Neural progenitor cell (in vitro differentiated cells): Measurements from ENCODE around the gene SEPTIN2. TPM values are rescaled to one million over a fixed set of nuclear protein-coding genes. Genes with fewer than 3 reads are reported as not detected.

Experiments
- DNase-seq: peaks from one replicate; pipeline ENCODE4 v3.0.0-alpha.2; 2016; ENCODE audit warnings: low spot score
- H2AFZ ChIP-seq: fragments of 200-600 bp; sonication (generic); replicated peaks from 2 replicates; pipeline ENCODE4 v1.6.1; 2016; ENCODE audit warnings: antibody characterized with exemption
- H3F3A ChIP-seq: fragments of 200-600 bp; sonication (generic); 2 replicates; pipeline ENCODE4 v1.6.1; 2016; ENCODE audit warnings: antibody characterized with exemption, low read depth
- H3K27ac ChIP-seq: fragments of 200-600 bp; sonication (generic); 2 replicates; pipeline ENCODE4 v1.5.1; 2016; ENCODE audit warnings: mild to moderate bottlenecking
- H3K27me3 ChIP-seq: fragments of 200-600 bp; sonication (generic); 2 replicates; pipeline ENCODE4 v1.6.1; 2016; ENCODE audit warnings: mild to moderate bottlenecking, moderate library complexity
- H3K36me3 ChIP-seq: fragments of 200-600 bp; sonication (generic); 2 replicates; pipeline ENCODE4 v1.5.1; 2016
- H3K4me1 ChIP-seq: fragments of 200-600 bp; sonication (generic); 2 replicates; pipeline ENCODE4 v1.6.1; 2016; ENCODE audit warnings: mixed run types
- H3K4me2 ChIP-seq: fragments of 200-600 bp; sonication (generic); 2 replicates; pipeline ENCODE4 v1.6.1; 2016
- H3K4me3 ChIP-seq: fragments of 200-600 bp; sonication (generic); 2 replicates; pipeline ENCODE4 v1.5.1; 2016
- H3K79me2 ChIP-seq: fragments of 200-600 bp; sonication (generic); 2 replicates; pipeline ENCODE4 v1.6.1; 2016; ENCODE audit warnings: low read depth
- H3K9ac ChIP-seq: fragments of 200-600 bp; sonication (generic); 2 replicates; pipeline ENCODE4 v1.6.1; 2016
- H3K9me3 ChIP-seq: fragments of 200-600 bp; sonication (generic); 2 replicates; pipeline ENCODE4 v1.5.1; 2016; ENCODE audit warnings: low read depth
- H4K20me1 ChIP-seq: fragments of 200-600 bp; sonication (generic); 2 replicates; pipeline ENCODE4 v1.6.1; 2016; ENCODE audit warnings: low read depth
- H3K27ac Mint-ChIP-seq: 3 replicates; pipeline ENCODE4 v1.8.0; 2021; ENCODE audit warnings: mixed read lengths
- H3K27me3 Mint-ChIP-seq: 2 replicates; pipeline ENCODE4 v1.8.0; 2022; ENCODE audit warnings: low read depth, mild to moderate bottlenecking, inconsistent platforms, moderate library complexity, mixed read lengths; ENCODE audit not compliant: insufficient read depth
- H3K36me3 Mint-ChIP-seq: 3 replicates; pipeline ENCODE4 v1.8.0; 2021; ENCODE audit warnings: mixed read lengths
- H3K4me1 Mint-ChIP-seq: 3 replicates; pipeline ENCODE4 v1.8.0; 2021; ENCODE audit warnings: mixed read lengths
- H3K4me3 Mint-ChIP-seq: 3 replicates; pipeline ENCODE4 v1.8.0; 2021; ENCODE audit warnings: mild to moderate bottlenecking, moderate library complexity, mixed read lengths
- H3K9me3 Mint-ChIP-seq: 3 replicates; pipeline ENCODE4 v1.8.0; 2020; ENCODE audit warnings: mixed read lengths
- EZH2 ChIP-seq: fragments of 200-600 bp; sonication (generic); IDR thresholded peaks from 2 replicates; pipeline ENCODE4 v1.6.1; 2017; ENCODE audit warnings: antibody characterized with exemption, mild to moderate bottlenecking, moderate library complexity
- EZH2phosphoT487 ChIP-seq: fragments of 200-600 bp; sonication (generic); IDR thresholded peaks from 2 replicates; pipeline ENCODE4 v1.6.1; 2017; ENCODE audit warnings: antibody characterized with exemption
- total RNA-seq: library from RNA; depleted of rRNA; stranded (reverse); fragments of >200 nt; gene quantifications from 2 replicates; pipeline ENCODE4 v1.2.3, GENCODE V29; 2015; ENCODE audit warnings: low replicate concordance
- TF ChIP-seq, protein P1 (sequence below): fragments of 200-600 bp; sonication (generic); IDR thresholded peaks from 2 replicates; pipeline ENCODE4 v1.5.1; 2017; ENCODE audit warnings: antibody characterized with exemption, mild to moderate bottlenecking

Gene SEPTIN2
- total RNA-seq, 1 donor from 2014 or later, result 632 TPM

DNA sequence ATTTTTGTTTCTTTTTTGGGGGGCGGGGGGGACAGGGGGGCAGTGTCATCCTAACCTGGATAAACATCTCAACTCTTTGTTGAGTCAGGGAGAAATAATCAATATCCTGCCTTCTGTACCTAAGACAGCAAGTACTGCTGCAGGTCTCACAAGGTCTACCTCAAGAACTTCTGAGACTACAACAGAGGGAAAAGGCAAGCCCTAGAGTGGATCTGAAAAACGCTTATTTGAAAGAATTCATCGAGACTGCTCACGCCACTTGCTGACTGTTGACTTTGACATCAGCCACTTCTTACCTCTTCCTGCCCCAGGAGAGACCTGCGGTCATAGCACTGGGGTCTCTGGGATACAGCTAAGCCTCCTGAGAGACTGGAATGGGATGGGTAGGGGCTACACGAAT lies 8.7 kb upstream of the SEPTIN2 start:
- Histone ChIP-seq H3K4me1 (no peaks in the 10 kb centered on the region), H2AFZ (no peak overlapping the region), H3F3A (no peaks in the 10 kb centered on the region), H3K9ac (no peak overlapping the region), H3K4me3 (no peak overlapping the region), H3K9me3 (no peaks in the 10 kb centered on the region), H3K27ac (no peak overlapping the region), H3K79me2 (peaks cover 100% of the 10 kb centered on the region), H4K20me1 (peaks cover 81% of the 10 kb centered on the region), H3K36me3 (no peaks in the 10 kb centered on the region), H3K27me3 (no peaks in the 10 kb centered on the region), H3K4me2 (no peak overlapping the region)
- TF ChIP-seq, protein P1, sequence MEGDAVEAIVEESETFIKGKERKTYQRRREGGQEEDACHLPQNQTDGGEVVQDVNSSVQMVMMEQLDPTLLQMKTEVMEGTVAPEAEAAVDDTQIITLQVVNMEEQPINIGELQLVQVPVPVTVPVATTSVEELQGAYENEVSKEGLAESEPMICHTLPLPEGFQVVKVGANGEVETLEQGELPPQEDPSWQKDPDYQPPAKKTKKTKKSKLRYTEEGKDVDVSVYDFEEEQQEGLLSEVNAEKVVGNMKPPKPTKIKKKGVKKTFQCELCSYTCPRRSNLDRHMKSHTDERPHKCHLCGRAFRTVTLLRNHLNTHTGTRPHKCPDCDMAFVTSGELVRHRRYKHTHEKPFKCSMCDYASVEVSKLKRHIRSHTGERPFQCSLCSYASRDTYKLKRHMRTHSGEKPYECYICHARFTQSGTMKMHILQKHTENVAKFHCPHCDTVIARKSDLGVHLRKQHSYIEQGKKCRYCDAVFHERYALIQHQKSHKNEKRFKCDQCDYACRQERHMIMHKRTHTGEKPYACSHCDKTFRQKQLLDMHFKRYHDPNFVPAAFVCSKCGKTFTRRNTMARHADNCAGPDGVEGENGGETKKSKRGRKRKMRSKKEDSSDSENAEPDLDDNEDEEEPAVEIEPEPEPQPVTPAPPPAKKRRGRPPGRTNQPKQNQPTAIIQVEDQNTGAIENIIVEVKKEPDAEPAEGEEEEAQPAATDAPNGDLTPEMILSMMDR, result no peak
- no peak for TF ChIP-seq EZH2
- TF ChIP-seq EZH2phosphoT487, result no peak
- H3K27me3 Mint-ChIP-seq, result no peaks in the 10 kb centered on the region
- H3K4me3 Mint-ChIP-seq, result no peak overlapping the region
- peaks cover 9% of the 10 kb centered on the region for H3K4me1 Mint-ChIP-seq
- H3K36me3 Mint-ChIP-seq, result peaks cover 6% of the 10 kb centered on the region
- H3K27ac Mint-ChIP-seq, result no peak overlapping the region
- no peaks in the 10 kb centered on the region for H3K9me3 Mint-ChIP-seq
- DNase-seq, result no peak

DNA sequence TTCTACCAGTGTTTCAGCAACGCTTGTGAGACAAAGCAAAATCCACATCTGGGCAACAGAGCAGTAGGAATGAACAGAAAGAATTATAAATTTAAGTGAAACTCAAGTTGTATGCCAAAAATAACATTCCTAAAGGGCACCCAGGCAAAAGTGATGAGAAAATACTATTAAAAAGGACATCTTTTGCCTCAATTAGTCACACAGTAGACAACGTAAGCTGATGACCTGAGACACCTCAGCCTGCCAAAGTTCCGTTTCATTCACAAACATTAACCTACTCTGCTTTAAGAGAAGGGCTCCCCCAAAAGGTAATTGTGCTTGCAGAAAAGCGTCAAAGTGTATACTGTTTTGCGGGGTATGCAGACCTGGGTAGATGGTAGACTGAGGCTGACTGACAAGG lies 7.5 kb upstream of the SEPTIN2 start:
- TF ChIP-seq EZH2phosphoT487, result no peak
- TF ChIP-seq, protein P1, result no peak
- TF ChIP-seq EZH2, result no peak
- no peak overlapping the region for H3K27ac Mint-ChIP-seq
- Histone ChIP-seq H3K4me2 (no peak overlapping the region), H3K4me3 (no peak overlapping the region), H3F3A (no peaks in the 10 kb centered on the region), H3K9ac (peak overlapping the region; percentile 6), H3K27ac (no peak overlapping the region), H3K36me3 (no peaks in the 10 kb centered on the region), H4K20me1 (peaks cover 72% of the 10 kb centered on the region), H3K9me3 (no peaks in the 10 kb centered on the region), H3K79me2 (peaks cover 100% of the 10 kb centered on the region), H2AFZ (no peak overlapping the region), H3K27me3 (no peaks in the 10 kb centered on the region), H3K4me1 (no peaks in the 10 kb centered on the region)
- H3K36me3 Mint-ChIP-seq, result peaks cover 6% of the 10 kb centered on the region
- no peaks in the 10 kb centered on the region for H3K9me3 Mint-ChIP-seq
- H3K27me3 Mint-ChIP-seq, result no peaks in the 10 kb centered on the region
- peaks cover 13% of the 10 kb centered on the region for H3K4me1 Mint-ChIP-seq
- DNase-seq, result no peak
- no peak overlapping the region for H3K4me3 Mint-ChIP-seq

DNA sequence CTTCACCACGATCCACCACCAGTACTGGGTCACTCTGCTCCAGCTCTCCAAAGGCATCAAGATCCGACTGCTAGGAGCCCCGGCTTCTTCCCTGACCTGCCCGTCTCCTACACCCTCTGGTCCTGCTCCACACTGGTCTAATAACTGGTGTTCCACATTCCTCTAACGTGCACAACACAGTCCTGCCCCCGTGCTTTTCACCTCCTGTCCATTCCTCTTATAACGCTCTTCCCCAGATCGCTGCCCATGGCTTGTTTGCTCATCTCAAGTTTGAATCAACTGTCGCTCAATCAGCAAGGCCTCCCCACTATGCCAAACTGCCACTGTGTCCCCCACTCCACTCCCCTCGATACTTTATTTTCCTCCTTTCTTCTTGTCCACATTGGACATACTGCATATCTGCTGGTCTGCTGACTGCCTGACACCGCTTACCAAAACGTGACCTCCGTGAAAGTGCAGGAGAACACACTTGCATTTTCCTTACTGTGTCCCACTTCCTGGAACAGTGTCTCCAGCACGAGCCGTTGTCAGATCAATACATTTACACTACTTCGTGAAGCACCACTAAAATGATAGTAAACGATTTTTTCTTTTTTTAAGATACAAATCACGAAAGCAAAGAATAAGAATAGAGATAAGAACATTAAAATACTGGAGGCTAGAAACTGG lies 6.8 kb upstream of the SEPTIN2 start:
- Histone ChIP-seq H3K79me2 (peaks cover 100% of the 10 kb centered on the region), H3K36me3 (no peaks in the 10 kb centered on the region), H3K27ac (no peak overlapping the region), H2AFZ (no peak overlapping the region), H3K4me3 (no peak overlapping the region), H3K4me2 (no peak overlapping the region), H3K9ac (peak overlapping the region; percentile 14), H3K9me3 (no peaks in the 10 kb centered on the region), H4K20me1 (peaks cover 70% of the 10 kb centered on the region), H3K4me1 (no peaks in the 10 kb centered on the region), H3K27me3 (no peaks in the 10 kb centered on the region), H3F3A (no peaks in the 10 kb centered on the region)
- Mint-ChIP-seq H3K36me3 (peaks cover 6% of the 10 kb centered on the region), H3K4me1 (peaks cover 18% of the 10 kb centered on the region), H3K27ac (no peak overlapping the region), H3K9me3 (no peaks in the 10 kb centered on the region), H3K27me3 (no peaks in the 10 kb centered on the region), H3K4me3 (no peak overlapping the region)
- DNase-seq, result no peak
- TF ChIP-seq EZH2phosphoT487, result no peak
- TF ChIP-seq, protein P1, result no peak
- no peak for TF ChIP-seq EZH2
